Esophagus muscularis mucosa (tissue), 4 donors: ENCODE results near the gene TRDN.

Experiments
- EP300 ChIP-seq: sonication (generic); formaldehyde crosslinking; IDR thresholded peaks from one replicate; pipeline ENCODE4 v1.6.1; 2017; ENCODE audit warnings: antibody characterized with exemption
- POLR2AphosphoS5 ChIP-seq, 2 donors: sonication (generic); formaldehyde crosslinking; IDR thresholded peaks; one replicate each; pipeline ENCODE4 v1.6.1; 2017; ENCODE audit warnings: antibody characterized with exemption in 2 of 2
- TF ChIP-seq, protein P1 (sequence below), 3 experiments: fragments of 200-600 bp in 2 of 3; fragments of 450-650 bp in 1 of 3; sonication (generic) in 2 of 3; IDR thresholded peaks; one replicate each; pipeline ENCODE4 v1.5.1; 2017 to 2019; ENCODE audit warnings: antibody characterized with exemption in 3 of 3, mild to moderate bottlenecking in 2 of 3, moderate library complexity in 1 of 3

DNA sequence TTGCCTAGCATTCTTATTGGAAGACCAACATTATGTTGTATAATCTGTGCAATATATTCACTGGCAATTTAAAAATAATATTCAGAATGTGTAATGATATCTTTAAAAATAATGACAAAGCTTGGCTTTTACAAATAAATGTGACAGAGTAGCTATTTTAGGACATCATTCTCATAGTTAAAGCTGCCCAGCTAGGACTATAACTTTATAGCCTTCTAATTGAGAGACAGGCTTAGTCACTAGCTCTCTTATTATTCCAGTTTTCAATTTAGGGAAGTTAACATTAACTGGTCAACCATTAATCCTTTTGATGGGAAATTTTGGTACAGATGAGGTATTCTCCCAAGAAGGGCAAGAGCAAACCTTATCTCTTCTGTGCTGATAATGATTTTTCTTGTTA is 443.5 kb downstream of the TRDN start:
- TF ChIP-seq, protein P1, sequence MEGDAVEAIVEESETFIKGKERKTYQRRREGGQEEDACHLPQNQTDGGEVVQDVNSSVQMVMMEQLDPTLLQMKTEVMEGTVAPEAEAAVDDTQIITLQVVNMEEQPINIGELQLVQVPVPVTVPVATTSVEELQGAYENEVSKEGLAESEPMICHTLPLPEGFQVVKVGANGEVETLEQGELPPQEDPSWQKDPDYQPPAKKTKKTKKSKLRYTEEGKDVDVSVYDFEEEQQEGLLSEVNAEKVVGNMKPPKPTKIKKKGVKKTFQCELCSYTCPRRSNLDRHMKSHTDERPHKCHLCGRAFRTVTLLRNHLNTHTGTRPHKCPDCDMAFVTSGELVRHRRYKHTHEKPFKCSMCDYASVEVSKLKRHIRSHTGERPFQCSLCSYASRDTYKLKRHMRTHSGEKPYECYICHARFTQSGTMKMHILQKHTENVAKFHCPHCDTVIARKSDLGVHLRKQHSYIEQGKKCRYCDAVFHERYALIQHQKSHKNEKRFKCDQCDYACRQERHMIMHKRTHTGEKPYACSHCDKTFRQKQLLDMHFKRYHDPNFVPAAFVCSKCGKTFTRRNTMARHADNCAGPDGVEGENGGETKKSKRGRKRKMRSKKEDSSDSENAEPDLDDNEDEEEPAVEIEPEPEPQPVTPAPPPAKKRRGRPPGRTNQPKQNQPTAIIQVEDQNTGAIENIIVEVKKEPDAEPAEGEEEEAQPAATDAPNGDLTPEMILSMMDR (IDR thresholded peaks at IDR 0.05): no peak
- no peak for TF ChIP-seq POLR2AphosphoS5 (IDR thresholded peaks at IDR 0.05)
- TF ChIP-seq EP300: no peak
